ENCODE data around the gene KCNH3. TPM values are rescaled to one million over a fixed set of nuclear protein-coding genes. Genes with fewer than 3 reads are reported as not detected.
"Not testable (repeated sequence)": the region's sequence is repeated elsewhere in the genome, so short reads cannot be mapped to it uniquely, and the experiment has no call there.

KCNH3 gene
- total RNA-seq, 1 experiment from 2014 or later: not detected

DNA sequence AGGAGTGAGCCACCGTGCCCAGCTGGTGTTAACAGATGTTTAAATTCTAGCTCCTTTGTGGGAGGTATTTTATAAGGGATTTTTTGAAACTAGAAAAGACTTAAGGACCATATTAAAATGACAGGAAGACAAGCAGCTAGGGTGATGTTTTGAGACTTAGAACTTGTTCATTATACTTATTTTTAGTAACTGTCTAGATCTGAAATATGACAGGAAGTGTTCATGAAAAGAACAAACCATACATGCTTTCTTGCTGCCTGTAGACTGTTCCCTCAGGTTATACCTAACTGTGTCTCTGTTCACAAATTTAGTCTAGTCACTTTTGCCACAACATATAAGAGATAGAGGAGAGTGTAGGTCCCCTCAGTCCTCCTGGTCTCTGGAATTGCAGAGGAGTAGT is 36.9 kb upstream of the KCNH3 start:
- Histone ChIP-seq H3K79me2 (ENCODE audit: low read length) (peaks cover 4% of the 10 kb centered on the region; the same call in 1 of the 2 replicates), H2AFZ (ENCODE audit: low read length) (no peak overlapping the region), H3K4me3 (ENCODE audit: low read length) (no peak overlapping the region), H3K4me2 (ENCODE audit: low read depth, low read length, poor library complexity, severe bottlenecking) (no peak overlapping the region), H4K20me1 (ENCODE audit: insufficient read depth, low read depth, low read length) (no peaks in the 10 kb centered on the region), H3K4me1 (ENCODE audit: low read length) (peaks cover 11% of the 10 kb centered on the region), H3K36me3 (ENCODE audit: insufficient read depth, low read length) (peaks cover 40% of the 10 kb centered on the region), H3K9me3 (ENCODE audit: low read length) (no peaks in the 10 kb centered on the region), H3K27me3 (ENCODE audit: low read length) (no peaks in the 10 kb centered on the region), H3K9ac (ENCODE audit: low read length) (no peak overlapping the region), H3K9me2 (replicated peaks; ENCODE audit: insufficient read depth, low read length) (no peaks in the 10 kb centered on the region), H3K27ac (ENCODE audit: low read length) (no peak overlapping the region)
- no peak for DNase-seq

DNA sequence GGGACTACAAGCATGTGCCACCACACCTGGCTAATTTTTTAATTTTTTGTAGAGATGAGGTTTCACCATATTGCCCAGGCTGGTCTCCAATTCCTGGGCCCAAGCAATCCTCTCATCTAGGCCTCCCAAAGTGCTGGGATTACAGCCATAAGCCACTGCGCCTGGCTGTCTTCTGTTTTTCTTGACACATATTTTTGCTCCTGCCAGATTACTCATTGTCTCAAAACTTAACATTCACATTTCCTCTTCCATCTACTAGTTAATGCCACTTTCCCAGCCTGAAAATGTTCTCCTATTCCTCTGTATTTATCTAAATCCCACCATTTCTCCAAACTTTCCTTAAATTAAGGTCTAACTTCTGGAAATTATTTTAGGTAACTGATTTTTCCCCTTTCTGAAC is 36.2 kb upstream of the KCNH3 start:
- Histone ChIP-seq H3K9ac (ENCODE audit: low read length) (no peak overlapping the region), H3K9me3 (ENCODE audit: low read length) (no peaks in the 10 kb centered on the region), H3K4me1 (ENCODE audit: low read length) (peaks cover 11% of the 10 kb centered on the region), H2AFZ (ENCODE audit: low read length) (no peak overlapping the region), H3K9me2 (replicated peaks; ENCODE audit: insufficient read depth, low read length) (no peaks in the 10 kb centered on the region), H3K79me2 (ENCODE audit: low read length) (peaks cover 7% of the 10 kb centered on the region; the same call in 1 of the 2 replicates), H3K4me3 (ENCODE audit: low read length) (no peak overlapping the region), H3K4me2 (ENCODE audit: low read depth, low read length, poor library complexity, severe bottlenecking) (no peak overlapping the region), H3K27ac (ENCODE audit: low read length) (no peak overlapping the region), H3K27me3 (ENCODE audit: low read length) (no peaks in the 10 kb centered on the region), H3K36me3 (ENCODE audit: insufficient read depth, low read length) (peaks cover 37% of the 10 kb centered on the region), H4K20me1 (ENCODE audit: insufficient read depth, low read depth, low read length) (no peaks in the 10 kb centered on the region)
- no peak for DNase-seq

DNA sequence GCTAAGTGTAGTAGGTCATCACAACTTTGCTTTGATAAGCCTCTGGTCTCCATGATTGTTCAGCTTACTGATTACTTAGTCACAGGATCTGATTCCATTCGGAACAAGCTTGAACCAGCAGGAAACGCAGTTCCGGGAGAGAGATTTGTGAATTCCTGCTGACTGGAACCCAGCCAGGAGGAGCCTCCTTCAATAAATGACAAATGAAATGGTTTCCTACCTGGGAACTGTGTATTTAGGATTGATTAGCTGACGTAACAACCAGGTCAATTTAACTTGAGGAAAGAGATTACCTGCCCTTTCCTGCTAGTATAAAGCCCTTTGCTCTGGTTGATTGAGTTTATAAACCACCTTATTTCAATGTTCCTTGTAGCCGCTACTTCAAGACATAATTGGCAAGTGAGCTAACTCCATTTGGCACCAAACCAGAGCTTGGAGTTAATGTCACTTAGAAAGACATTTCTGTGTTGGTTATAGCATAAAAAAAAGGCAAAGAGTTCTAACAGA is 35.1 kb upstream of the KCNH3 start:
- no peak overlapping the region for H2AFZ ChIP-seq (ENCODE audit: low read length)
- no peak overlapping the region for H3K4me2 ChIP-seq (ENCODE audit: low read depth, low read length, poor library complexity, severe bottlenecking)
- H4K20me1 ChIP-seq (ENCODE audit: insufficient read depth, low read depth, low read length): no peaks in the 10 kb centered on the region
- H3K36me3 ChIP-seq (ENCODE audit: insufficient read depth, low read length): peaks cover 33% of the 10 kb centered on the region
- no peaks in the 10 kb centered on the region for H3K27me3 ChIP-seq (ENCODE audit: low read length)
- no peak for DNase-seq
- no peaks in the 10 kb centered on the region for H3K9me2 ChIP-seq (replicated peaks; ENCODE audit: insufficient read depth, low read length)
- no peak overlapping the region for H3K27ac ChIP-seq (ENCODE audit: low read length)
- peaks cover 11% of the 10 kb centered on the region for H3K4me1 ChIP-seq (ENCODE audit: low read length)
- H3K79me2 ChIP-seq (ENCODE audit: low read length): peaks cover 7% of the 10 kb centered on the region; the same call in 1 of the 2 replicates
- no peak overlapping the region for H3K9ac ChIP-seq (ENCODE audit: low read length)
- H3K4me3 ChIP-seq (ENCODE audit: low read length): no peak overlapping the region
- H3K9me3 ChIP-seq (ENCODE audit: low read length): no peaks in the 10 kb centered on the region

DNA sequence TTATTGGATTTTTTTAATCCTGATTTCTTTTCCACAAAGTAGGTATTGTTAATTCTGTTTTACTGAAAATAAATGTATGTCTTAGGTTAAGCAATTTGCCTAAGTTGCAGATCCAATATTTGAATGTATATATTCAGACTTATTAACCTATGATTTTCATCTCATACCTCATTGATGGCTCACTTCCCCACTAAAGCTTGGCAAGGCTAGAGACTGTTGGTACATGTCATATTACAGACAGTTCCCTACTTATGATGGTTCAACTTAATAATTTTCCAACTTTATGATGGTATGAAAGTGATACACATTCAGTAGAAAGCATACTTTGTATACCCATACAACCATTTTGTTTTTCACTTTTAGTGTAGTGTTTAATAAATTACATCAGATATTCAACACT is 33.2 kb upstream of the KCNH3 start:
- Histone ChIP-seq H4K20me1 (ENCODE audit: insufficient read depth, low read depth, low read length) (no peaks in the 10 kb centered on the region), H3K4me2 (ENCODE audit: low read depth, low read length, poor library complexity, severe bottlenecking) (no peak overlapping the region), H3K4me1 (ENCODE audit: low read length) (peaks cover 16% of the 10 kb centered on the region), H3K9me2 (replicated peaks; ENCODE audit: insufficient read depth, low read length) (no peaks in the 10 kb centered on the region), H3K9ac (ENCODE audit: low read length) (no peak overlapping the region), H3K36me3 (ENCODE audit: insufficient read depth, low read length) (peaks cover 21% of the 10 kb centered on the region), H2AFZ (ENCODE audit: low read length) (no peak overlapping the region), H3K27me3 (ENCODE audit: low read length) (no peaks in the 10 kb centered on the region), H3K4me3 (ENCODE audit: low read length) (no peak overlapping the region), H3K79me2 (ENCODE audit: low read length) (peaks cover 5% of the 10 kb centered on the region; the same call in 1 of the 2 replicates), H3K9me3 (ENCODE audit: low read length) (no peaks in the 10 kb centered on the region), H3K27ac (ENCODE audit: low read length) (peak overlapping the region; percentile 40)
- DNase-seq: no peak

DNA sequence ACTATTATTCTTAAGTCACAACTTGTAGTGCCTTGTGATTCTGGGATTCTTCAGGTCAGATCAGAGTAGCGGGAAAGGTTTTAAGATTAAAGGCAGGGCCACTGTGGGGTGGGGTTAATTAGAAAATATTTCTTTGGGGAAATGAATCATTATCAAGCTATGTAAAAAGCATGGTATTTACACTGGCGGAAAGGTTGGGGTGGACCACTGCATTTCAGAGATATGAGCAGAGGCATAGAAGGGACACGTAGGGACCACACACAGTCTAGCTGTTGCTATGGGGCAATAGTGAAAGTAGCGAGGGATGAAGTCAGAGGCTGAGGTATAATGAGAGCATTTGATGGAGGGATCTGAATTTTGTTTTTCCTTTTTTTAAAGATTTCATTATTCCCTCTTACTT is 31.7 kb upstream of the KCNH3 start:
- DNase-seq: no peak

DNA sequence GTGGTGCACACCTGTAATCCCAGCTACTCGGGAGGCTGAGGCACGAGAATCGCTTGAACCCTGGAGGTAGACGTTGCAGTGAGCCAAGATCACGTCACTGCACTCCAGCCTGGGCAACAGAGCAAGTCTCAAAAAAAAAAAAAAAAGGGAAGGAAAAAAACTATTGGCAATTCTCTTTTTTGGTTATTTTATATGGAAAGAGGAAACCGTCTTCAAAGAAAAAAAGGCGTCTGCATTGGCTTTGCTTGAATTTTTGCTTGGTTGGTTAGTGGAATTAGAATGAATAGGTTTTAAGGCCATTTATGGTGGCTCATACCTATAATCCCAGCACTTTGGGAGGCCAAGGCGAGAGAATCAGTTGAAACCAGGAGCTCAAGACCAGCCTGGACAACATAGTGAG is 29.1 kb upstream of the KCNH3 start:
- not testable (repeated sequence) for H3K4me3 ChIP-seq (ENCODE audit: low read length); H3K27me3 ChIP-seq (ENCODE audit: low read length); H4K20me1 ChIP-seq (ENCODE audit: insufficient read depth, low read depth, low read length); H3K9me2 ChIP-seq (replicated peaks; ENCODE audit: insufficient read depth, low read length); H3K9ac ChIP-seq (ENCODE audit: low read length); DNase-seq; H2AFZ ChIP-seq (ENCODE audit: low read length); H3K27ac ChIP-seq (ENCODE audit: low read length); H3K9me3 ChIP-seq (ENCODE audit: low read length); H3K4me2 ChIP-seq (ENCODE audit: low read depth, low read length, poor library complexity, severe bottlenecking); H3K79me2 ChIP-seq (ENCODE audit: low read length)
- peaks cover 20% of the 10 kb centered on the region for H3K36me3 ChIP-seq (ENCODE audit: insufficient read depth, low read length)
- H3K4me1 ChIP-seq (ENCODE audit: low read length): peaks cover 24% of the 10 kb centered on the region

More for the DNA sequence above, 31.7 kb upstream of the KCNH3 start:
- H2AFZ ChIP-seq (ENCODE audit: low read length): no peak overlapping the region
- no peaks in the 10 kb centered on the region for H3K27me3 ChIP-seq (ENCODE audit: low read length)
- no peak overlapping the region for H3K4me2 ChIP-seq (ENCODE audit: low read depth, low read length, poor library complexity, severe bottlenecking)
- H3K4me3 ChIP-seq (ENCODE audit: low read length): no peak overlapping the region
- H3K36me3 ChIP-seq (ENCODE audit: insufficient read depth, low read length): peaks cover 11% of the 10 kb centered on the region
- peaks cover 5% of the 10 kb centered on the region; the same call in 1 of the 2 replicates for H3K79me2 ChIP-seq (ENCODE audit: low read length)
- no peak overlapping the region for H3K9ac ChIP-seq (ENCODE audit: low read length)
- no peaks in the 10 kb centered on the region for H4K20me1 ChIP-seq (ENCODE audit: insufficient read depth, low read depth, low read length)
- H3K27ac ChIP-seq (ENCODE audit: low read length): no peak overlapping the region
- no peaks in the 10 kb centered on the region for H3K9me3 ChIP-seq (ENCODE audit: low read length)
- no peaks in the 10 kb centered on the region for H3K9me2 ChIP-seq (replicated peaks; ENCODE audit: insufficient read depth, low read length)
- peaks cover 20% of the 10 kb centered on the region for H3K4me1 ChIP-seq (ENCODE audit: low read length)

DNA sequence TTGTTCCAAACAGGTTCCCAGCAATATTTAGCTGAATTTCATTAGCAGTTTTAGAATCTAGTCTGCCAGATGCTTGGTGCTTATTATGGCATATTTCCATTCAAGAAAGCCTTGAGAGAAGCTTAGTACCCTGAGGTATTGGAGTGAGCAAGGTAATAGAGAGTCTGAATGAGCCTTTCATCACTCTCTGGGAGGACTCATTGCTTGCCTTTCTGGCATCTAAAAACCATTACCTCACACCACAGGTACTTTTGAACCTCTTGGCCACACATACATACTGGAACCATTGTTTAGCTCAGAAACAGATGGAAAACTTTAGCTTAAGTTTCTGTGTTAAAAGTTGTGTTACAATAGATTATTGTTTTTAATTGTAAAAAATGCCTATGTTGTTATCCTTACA is 27.4 kb upstream of the KCNH3 start:
- H3K9ac ChIP-seq (ENCODE audit: low read length): no peak overlapping the region
- no peaks in the 10 kb centered on the region for H4K20me1 ChIP-seq (ENCODE audit: insufficient read depth, low read depth, low read length)
- no peaks in the 10 kb centered on the region for H3K9me3 ChIP-seq (ENCODE audit: low read length)
- peaks cover 11% of the 10 kb centered on the region; the same call in 1 of the 2 replicates for H3K79me2 ChIP-seq (ENCODE audit: low read length)
- no peak overlapping the region for H3K4me2 ChIP-seq (ENCODE audit: low read depth, low read length, poor library complexity, severe bottlenecking)
- H3K27ac ChIP-seq (ENCODE audit: low read length): peak overlapping the region; percentile 24; the same call in 1 of the 2 replicates
- H3K4me1 ChIP-seq (ENCODE audit: low read length): peaks cover 21% of the 10 kb centered on the region
- DNase-seq: no peak
- H3K9me2 ChIP-seq (replicated peaks; ENCODE audit: insufficient read depth, low read length): no peaks in the 10 kb centered on the region
- H2AFZ ChIP-seq (ENCODE audit: low read length): no peak overlapping the region
- H3K4me3 ChIP-seq (ENCODE audit: low read length): no peak overlapping the region
- peaks cover 17% of the 10 kb centered on the region; the same call in 1 of the 2 replicates for H3K36me3 ChIP-seq (ENCODE audit: insufficient read depth, low read length)
- no peaks in the 10 kb centered on the region for H3K27me3 ChIP-seq (ENCODE audit: low read length)

DNA sequence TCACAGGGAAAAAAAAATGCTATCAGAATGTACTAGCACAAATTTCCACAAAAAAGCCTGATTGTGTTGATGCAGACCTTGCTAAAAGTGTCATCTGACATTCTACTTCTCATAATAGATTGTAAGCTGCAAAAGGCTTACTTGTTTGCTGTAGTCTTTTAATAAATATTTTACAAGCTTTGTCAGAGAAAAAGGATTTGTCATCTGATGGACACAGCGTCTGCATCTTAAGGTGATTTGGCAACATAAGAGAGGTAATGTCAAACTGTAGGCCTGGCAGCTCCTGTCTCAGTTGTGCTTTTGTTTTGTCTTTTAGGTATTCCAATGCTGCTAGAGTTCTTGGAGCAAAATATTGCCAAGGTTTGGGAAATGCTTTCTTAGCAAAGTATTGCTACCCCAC is 26.3 kb upstream of the KCNH3 start:
- H3K79me2 ChIP-seq (ENCODE audit: low read length): peaks cover 7% of the 10 kb centered on the region; the same call in 1 of the 2 replicates
- no peaks in the 10 kb centered on the region for H4K20me1 ChIP-seq (ENCODE audit: insufficient read depth, low read depth, low read length)
- peaks cover 21% of the 10 kb centered on the region for H3K4me1 ChIP-seq (ENCODE audit: low read length)
- H3K36me3 ChIP-seq (ENCODE audit: insufficient read depth, low read length): peaks cover 23% of the 10 kb centered on the region; the same call in 1 of the 2 replicates
- no peaks in the 10 kb centered on the region for H3K9me3 ChIP-seq (ENCODE audit: low read length)
- H2AFZ ChIP-seq (ENCODE audit: low read length): no peak overlapping the region
- H3K9ac ChIP-seq (ENCODE audit: low read length): no peak overlapping the region
- H3K4me2 ChIP-seq (ENCODE audit: low read depth, low read length, poor library complexity, severe bottlenecking): no peak overlapping the region
- H3K27ac ChIP-seq (ENCODE audit: low read length): no peak overlapping the region
- no peak overlapping the region for H3K4me3 ChIP-seq (ENCODE audit: low read length)
- H3K27me3 ChIP-seq (ENCODE audit: low read length): no peaks in the 10 kb centered on the region
- DNase-seq: no peak
- no peaks in the 10 kb centered on the region for H3K9me2 ChIP-seq (replicated peaks; ENCODE audit: insufficient read depth, low read length)
